Effector memory CD8-positive, alpha-beta T cell (primary cell): ENCODE data around the gene ANXA2.
"Not testable (repeated sequence)": the region's sequence is repeated elsewhere in the genome, so short reads cannot be mapped to it uniquely, and the experiment has no call there.

ENCODE experiments used
- ATAC-seq: fragments of 150-1000 bp; cut with Tn5 transposase; replicated peaks from 2 replicates; pipeline ENCODE4 v1.10.0; 2021; ENCODE audit warnings: mild to moderate bottlenecking, moderate library complexity
- DNase-seq, 3 experiments: peaks; one replicate each; pipeline ENCODE4 v3.0.0; 2021
- H3K27ac Mint-ChIP-seq, 2 donors: one replicate each; pipeline ENCODE4 v1.8.0; 2022; ENCODE audit warnings: mild to moderate bottlenecking in 2 of 2, mixed read lengths in 2 of 2, moderate library complexity in 2 of 2
- H3K27me3 Mint-ChIP-seq, 2 donors: one replicate each; pipeline ENCODE4 v1.8.0; 2022; ENCODE audit warnings: mixed read lengths in 2 of 2
- H3K36me3 Mint-ChIP-seq: one replicate; pipeline ENCODE4 v1.8.0; 2022; ENCODE audit warnings: mild to moderate bottlenecking, moderate library complexity, mixed read lengths; ENCODE audit not compliant: insufficient read depth
- H3K4me1 Mint-ChIP-seq, 2 donors: one replicate each; pipeline ENCODE4 v1.8.0; 2022; ENCODE audit warnings: low read depth in 2 of 2, mixed read lengths in 2 of 2
- H3K4me3 Mint-ChIP-seq, 2 donors: one replicate each; pipeline ENCODE4 v1.8.0; 2022; ENCODE audit warnings: mild to moderate bottlenecking in 2 of 2, mixed read lengths in 2 of 2, moderate library complexity in 2 of 2
- H3K9me3 Mint-ChIP-seq, 2 donors: one replicate each; pipeline ENCODE4 v1.8.0; 2022; ENCODE audit warnings: mixed read lengths in 2 of 2

ANXA2 gene

DNA sequence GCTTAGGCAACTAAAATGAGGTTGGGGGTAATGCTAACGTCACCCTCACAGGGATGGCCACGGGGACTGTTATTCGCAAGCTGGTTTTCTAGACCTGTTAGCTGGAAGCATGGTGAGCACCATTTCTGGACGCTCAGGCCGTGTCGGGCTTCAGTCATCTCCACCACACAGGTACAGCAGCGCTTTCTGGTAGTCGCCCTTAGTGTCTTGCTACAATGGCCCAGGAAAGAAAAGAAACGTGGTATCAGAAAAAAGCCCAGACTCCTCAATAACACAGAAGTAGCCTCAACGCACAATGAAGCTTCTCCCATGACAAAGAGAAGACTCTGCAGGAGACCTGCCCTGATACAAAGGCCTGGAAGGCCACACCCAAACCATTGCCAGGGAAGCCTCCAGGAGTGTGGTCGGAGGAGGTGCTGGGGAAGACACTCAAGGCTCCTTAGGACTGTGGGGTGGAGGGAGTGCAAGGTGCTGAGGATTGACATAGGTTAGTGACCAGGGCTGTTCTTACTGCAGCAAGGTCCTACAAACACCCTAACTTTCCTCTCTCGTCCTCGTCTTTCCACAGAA is 50.2 kb downstream of the ANXA2 start:
- Mint-ChIP-seq H3K4me1 (peaks cover 6 to 15% of the 10 kb centered on the region in 2 donors), H3K36me3 (peaks cover 59% of the 10 kb centered on the region), H3K27me3 (no peaks in the 10 kb centered on the region), H3K9me3 (no peaks in the 10 kb centered on the region), H3K4me3 (no peak overlapping the region), H3K27ac (no peak overlapping the region)
- DNase-seq: no peak
- no peak for ATAC-seq

GRCh38 chr15:60346653-60347052 is 51.1 kb downstream of the ANXA2 start:
- Mint-ChIP-seq H3K27me3 (no peaks in the 10 kb centered on the region), H3K4me3 (peak overlapping the region in 1 of 2 donors; percentile 18), H3K27ac (peak overlapping the region in 1 of 2 donors; percentile 81), H3K4me1 (peaks cover 6 to 15% of the 10 kb centered on the region in 2 donors), H3K36me3 (peaks cover 50% of the 10 kb centered on the region), H3K9me3 (no peaks in the 10 kb centered on the region)
- no peak for DNase-seq
- no peak for ATAC-seq

DNA sequence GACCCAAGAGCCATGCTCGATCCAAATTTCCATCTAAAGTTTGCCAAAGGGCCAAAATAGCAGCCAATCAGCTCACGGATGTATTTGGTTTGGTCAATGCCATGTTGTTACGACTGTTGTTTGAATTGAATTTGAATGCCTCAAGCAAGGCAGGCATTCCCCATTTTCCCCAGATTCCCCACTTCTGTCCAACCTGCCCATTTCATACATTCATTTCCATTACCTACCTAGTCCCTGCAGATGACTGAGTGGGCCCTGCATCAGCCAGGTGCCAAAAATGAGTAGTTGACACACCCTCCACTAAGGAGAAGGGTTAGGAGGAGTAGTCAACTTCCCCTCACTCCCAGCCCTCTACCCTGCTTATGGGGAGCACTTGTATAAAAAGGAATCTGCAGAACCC is 51.7 kb downstream of the ANXA2 start:
- no peaks in the 10 kb centered on the region for H3K9me3 Mint-ChIP-seq
- DNase-seq (no peak), ATAC-seq (no peak)
- H3K27ac Mint-ChIP-seq: peak overlapping the region in 1 of 2 donors; percentile 81
- H3K27me3 Mint-ChIP-seq: no peaks in the 10 kb centered on the region
- H3K4me1 Mint-ChIP-seq: peaks cover 6 to 14% of the 10 kb centered on the region in 2 donors
- no peak overlapping the region for H3K4me3 Mint-ChIP-seq
- H3K36me3 Mint-ChIP-seq: peaks cover 44% of the 10 kb centered on the region

DNA sequence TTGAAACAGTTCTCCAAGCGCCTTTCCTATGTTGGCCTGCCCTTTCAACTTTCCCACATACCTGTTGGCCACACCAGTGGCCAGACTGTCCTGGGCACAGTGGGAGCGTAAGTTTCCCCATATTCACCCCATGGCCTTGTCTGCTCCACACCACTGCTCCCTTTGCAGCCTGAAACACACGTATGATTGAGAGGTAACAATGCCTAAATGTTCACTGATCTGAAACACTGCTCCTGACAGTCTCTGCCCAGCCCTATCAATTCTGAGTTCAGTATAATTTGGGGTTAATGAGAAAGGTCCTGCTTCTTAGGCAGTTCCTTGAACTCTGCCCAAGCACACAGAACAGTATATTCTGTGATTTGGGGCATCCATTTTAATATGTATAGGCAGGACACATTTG is 52.2 kb downstream of the ANXA2 start:
- Mint-ChIP-seq H3K4me1 (peaks cover 6 to 9% of the 10 kb centered on the region in 2 donors), H3K4me3 (no peak overlapping the region), H3K27me3 (no peaks in the 10 kb centered on the region), H3K27ac (peak overlapping the region in 1 of 2 donors; percentile 81), H3K36me3 (peaks cover 39% of the 10 kb centered on the region), H3K9me3 (no peaks in the 10 kb centered on the region)
- DNase-seq (no peak), ATAC-seq (no peak)

GRCh38 chr15:60344987-60345386 is 52.8 kb downstream of the ANXA2 start:
- Mint-ChIP-seq H3K27me3 (no peaks in the 10 kb centered on the region), H3K4me1 (peaks cover 2 to 4% of the 10 kb centered on the region in 2 donors), H3K36me3 (peaks cover 36% of the 10 kb centered on the region), H3K27ac (peak overlapping the region in 1 of 2 donors; percentile 17), H3K9me3 (no peaks in the 10 kb centered on the region), H3K4me3 (no peak overlapping the region)
- ATAC-seq: no peak
- no peak for DNase-seq

- H3K4me3 Mint-ChIP-seq: no peak overlapping the region
- no peaks in the 10 kb centered on the region for H3K27me3 Mint-ChIP-seq
- H3K4me1 Mint-ChIP-seq: peaks cover 2% of the 10 kb centered on the region in 2 donors
- peaks cover 34% of the 10 kb centered on the region for H3K36me3 Mint-ChIP-seq
- no peak for ATAC-seq
- no peak for DNase-seq
- H3K9me3 Mint-ChIP-seq: no peaks in the 10 kb centered on the region
- H3K27ac Mint-ChIP-seq: peak overlapping the region; percentile 17 to 67
These were observed 53.3 kb downstream of the ANXA2 start for GRCh38 chr15:60344461-60344860.

DNA sequence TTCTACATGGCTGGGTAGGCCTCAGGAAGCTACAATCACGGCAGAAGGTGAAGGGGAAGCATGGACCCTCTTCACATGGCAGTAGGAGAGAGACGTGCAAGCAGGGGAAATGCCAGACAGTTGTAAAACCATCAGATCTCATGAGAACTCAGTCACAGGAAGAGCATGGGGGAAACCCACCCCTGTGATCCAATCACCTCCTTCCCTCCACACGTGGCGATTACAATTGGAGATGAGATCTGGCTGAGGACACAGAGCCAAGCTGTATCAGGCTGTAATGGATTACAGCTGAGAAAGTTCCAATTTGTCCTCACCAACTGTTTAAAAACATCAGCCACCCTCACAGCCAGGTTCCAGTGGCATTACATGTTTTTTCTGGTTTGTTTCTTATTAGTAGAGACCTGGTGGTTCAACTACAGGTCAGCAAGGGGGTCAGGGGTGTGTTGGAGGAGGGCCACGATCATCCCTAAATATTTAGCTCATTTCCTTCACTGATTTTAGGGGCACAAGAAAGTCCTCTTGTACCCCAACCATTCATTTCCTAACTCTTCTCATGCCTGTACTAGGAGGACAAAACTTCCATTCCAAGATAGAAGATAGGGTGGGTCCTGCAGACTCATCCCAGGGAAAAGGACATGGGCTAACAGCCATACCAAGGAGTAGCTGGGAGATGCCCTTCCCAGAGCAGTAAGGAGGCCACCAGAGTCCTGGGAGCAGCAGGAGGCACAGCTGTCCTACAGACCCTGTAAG is 54.4 kb downstream of the ANXA2 start:
- H3K9me3 Mint-ChIP-seq: no peaks in the 10 kb centered on the region
- H3K4me1 Mint-ChIP-seq: peaks cover 0 to 2% of the 10 kb centered on the region in 2 donors
- no peak for ATAC-seq
- no peaks in the 10 kb centered on the region for H3K27me3 Mint-ChIP-seq
- DNase-seq: no peak
- H3K4me3 Mint-ChIP-seq: no peak overlapping the region
- peaks cover 27% of the 10 kb centered on the region for H3K36me3 Mint-ChIP-seq
- peak overlapping the region in 1 of 2 donors; percentile 29 for H3K27ac Mint-ChIP-seq

DNA sequence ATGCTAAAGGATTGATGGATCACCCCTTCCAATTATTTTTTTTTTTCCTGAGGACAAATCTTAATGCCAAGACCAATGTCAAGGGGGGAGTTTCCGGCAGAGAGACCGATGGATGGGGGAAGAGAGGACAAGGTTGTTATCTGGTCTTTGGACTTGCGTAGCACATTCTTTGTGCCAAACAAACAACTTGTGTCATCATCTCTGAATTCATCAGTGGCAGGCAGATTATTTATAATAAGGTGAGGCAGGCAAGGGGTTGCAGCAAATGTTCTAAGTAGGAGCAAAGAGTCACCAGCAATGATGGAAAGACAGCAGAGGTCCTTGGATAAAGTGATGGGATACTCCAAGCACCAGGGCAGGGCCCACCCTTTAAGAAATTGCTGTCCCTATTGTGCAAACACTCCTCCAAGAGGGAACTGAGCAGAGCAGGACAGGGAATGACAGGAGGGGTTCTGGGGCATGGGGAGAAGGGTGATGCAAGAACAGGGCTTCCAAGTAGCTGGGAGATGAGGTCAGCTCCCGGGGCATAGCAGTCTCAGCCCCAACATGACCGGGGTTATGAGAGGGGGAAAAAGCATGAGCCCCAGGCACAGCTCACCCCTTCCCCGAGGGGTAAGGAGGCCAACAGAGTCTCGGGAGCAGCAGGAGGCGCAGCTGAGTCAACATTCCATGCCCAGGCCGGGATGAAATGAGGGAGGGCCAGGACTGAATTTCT is 57.4 kb downstream of the ANXA2 start:
- DNase-seq (no peak), ATAC-seq (no peak)
- Mint-ChIP-seq H3K9me3 (no peaks in the 10 kb centered on the region), H3K36me3 (peaks cover 3% of the 10 kb centered on the region), H3K4me1 (no peaks in the 10 kb centered on the region), H3K4me3 (no peak overlapping the region), H3K27me3 (no peaks in the 10 kb centered on the region), H3K27ac (no peak overlapping the region)

DNA sequence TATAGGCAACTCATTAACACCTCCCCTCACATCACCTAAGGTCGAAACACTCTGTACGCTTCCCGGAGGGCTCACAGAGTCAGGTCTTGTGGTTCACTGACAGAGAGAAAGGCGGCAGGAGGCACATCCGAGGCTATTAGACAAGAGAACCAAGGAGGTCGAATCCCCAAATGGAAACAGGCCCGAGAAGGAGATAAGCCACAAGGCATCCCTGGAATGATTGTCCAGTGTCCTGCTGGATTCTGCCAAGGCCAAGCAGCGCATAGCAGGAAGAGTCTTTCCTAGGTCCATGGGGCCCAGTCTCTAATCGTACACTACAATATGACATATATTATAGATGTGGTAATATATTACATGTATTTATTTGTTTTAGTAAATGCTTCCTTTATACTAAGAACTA is 58.5 kb downstream of the ANXA2 start:
- Mint-ChIP-seq H3K4me1 (no peaks in the 10 kb centered on the region), H3K36me3 (peaks cover 3% of the 10 kb centered on the region), H3K4me3 (no peak overlapping the region), H3K27ac (peak overlapping the region in 1 of 2 donors; percentile 2), H3K27me3 (peaks cover 0 to 1% of the 10 kb centered on the region in 2 donors), H3K9me3 (no peaks in the 10 kb centered on the region)
- DNase-seq (no peak), ATAC-seq (no peak)

- H3K36me3 Mint-ChIP-seq: peaks cover 3% of the 10 kb centered on the region
- peaks cover 0 to 6% of the 10 kb centered on the region in 2 donors for H3K27me3 Mint-ChIP-seq
- DNase-seq (no peak), ATAC-seq (no peak)
- no peaks in the 10 kb centered on the region for H3K4me1 Mint-ChIP-seq
- H3K9me3 Mint-ChIP-seq: no peaks in the 10 kb centered on the region
- no peak overlapping the region for H3K4me3 Mint-ChIP-seq
- peak overlapping the region in 1 of 2 donors; percentile 2 for H3K27ac Mint-ChIP-seq
These were observed 59.0 kb downstream of the ANXA2 start for GRCh38 chr15:60338810-60339209.

- ATAC-seq (no peak), DNase-seq (no peak)
- Mint-ChIP-seq H3K9me3 (no peaks in the 10 kb centered on the region), H3K4me1 (no peaks in the 10 kb centered on the region), H3K4me3 (no peak overlapping the region), H3K27ac (no peak overlapping the region), H3K36me3 (peaks cover 3% of the 10 kb centered on the region), H3K27me3 (peaks cover 5 to 10% of the 10 kb centered on the region in 2 donors)
These were observed 60.7 kb downstream of the ANXA2 start for GRCh38 chr15:60337076-60337475.

GRCh38 chr15:60335296-60335695 is 62.5 kb downstream of the ANXA2 start:
- not testable (repeated sequence) for H3K27ac Mint-ChIP-seq, H3K4me3 Mint-ChIP-seq, DNase-seq, H3K9me3 Mint-ChIP-seq, H3K36me3 Mint-ChIP-seq, H3K4me1 Mint-ChIP-seq, ATAC-seq
- peaks cover 19 to 22% of the 10 kb centered on the region in 2 donors for H3K27me3 Mint-ChIP-seq

- Mint-ChIP-seq H3K36me3 (no peaks in the 10 kb centered on the region), H3K4me3 (no peak overlapping the region), H3K9me3 (no peaks in the 10 kb centered on the region), H3K27me3 (peaks cover 57 to 61% of the 10 kb centered on the region in 2 donors), H3K27ac (no peak overlapping the region), H3K4me1 (peaks cover 2 to 4% of the 10 kb centered on the region in 2 donors)
- ATAC-seq (no peak), DNase-seq (peak; percentile 8 to 21 (median 11))
These were observed 68.8 kb downstream of the ANXA2 start for GRCh38 chr15:60328852-60329443.
